ENCODE measurements around the gene FOXL3.

Gene FOXL3

DNA sequence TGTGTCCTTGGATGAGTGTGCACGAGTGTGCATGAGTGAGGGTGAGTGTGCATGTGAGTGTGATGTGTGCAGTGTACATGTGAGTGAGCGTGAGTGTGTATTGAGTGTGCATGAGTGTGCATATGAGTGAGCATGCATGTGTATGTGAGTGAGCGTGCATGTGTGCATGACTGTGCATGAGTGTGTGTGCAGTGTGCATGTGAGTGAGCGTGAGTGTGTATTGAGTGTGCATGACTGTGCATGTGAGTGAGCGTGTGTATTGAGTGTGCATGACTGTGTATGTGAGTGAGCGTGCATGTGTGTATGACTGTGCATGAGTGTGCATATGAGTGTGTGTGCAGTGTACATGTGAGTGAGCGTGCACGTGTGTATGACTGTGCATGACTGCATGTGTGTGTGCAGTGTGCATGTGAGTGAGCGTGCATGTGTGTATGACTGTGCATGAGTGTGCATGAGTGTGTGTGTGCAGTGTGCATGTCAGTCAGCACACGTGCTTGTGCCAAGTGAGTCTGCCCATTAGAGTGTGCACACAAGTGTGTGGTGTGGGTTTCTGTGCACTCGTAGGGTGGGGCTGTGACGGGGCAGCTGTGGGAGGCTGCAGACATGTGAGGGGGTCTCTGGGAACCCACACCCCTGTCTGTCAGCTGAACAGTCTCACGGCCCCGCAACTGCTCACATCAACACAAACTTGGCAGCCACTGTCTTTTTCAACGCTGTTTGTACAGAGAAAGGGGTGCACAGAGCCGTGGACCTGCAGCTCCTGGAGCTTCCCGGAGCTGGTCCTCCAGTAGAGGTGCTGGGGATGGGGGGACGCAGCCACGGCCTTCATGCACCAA, 14.8 kb downstream of the FOXL3 start:
- DNase-seq, result no peak

DNA sequence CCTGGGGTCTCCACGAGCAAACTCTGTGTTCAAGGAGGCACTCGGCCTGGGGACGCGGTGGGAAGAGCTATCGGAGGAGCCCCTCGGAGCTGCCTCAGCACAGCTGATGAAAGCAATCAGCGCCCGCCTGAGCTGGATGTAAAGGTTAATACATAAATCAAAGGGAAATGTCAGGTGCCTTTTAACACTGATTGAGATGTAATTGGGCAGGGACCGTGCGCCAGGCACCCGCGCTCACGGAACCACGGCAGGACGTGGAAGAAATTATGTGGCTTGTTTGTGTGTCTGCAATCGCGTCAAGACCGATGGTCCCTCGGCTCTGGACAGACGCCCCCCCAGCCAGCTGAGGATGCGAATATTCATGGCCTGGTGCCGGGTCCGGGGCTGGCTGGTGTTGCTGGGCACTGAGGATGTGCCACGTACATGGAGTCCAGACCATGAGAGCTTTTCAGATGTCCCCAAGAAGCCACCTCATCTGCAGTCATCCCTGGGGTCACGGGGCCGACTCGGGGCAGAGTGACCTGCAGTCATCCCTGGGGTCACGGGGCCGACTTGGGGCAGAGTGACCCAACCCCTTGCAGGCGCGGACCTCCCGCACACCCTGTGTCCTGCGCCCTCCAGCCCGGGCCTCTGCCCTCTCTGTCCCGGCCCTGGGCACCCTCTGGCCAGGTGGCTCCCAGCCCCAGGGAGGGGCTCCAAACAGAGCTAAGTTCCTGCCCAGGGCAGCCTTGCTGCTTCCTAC, 15.6 kb downstream of the FOXL3 start:
- no peak for DNase-seq

- no peak for DNase-seq
Observed at GRCh38 chr7:307970-308369, 18.0 kb downstream of the FOXL3 start.

DNA sequence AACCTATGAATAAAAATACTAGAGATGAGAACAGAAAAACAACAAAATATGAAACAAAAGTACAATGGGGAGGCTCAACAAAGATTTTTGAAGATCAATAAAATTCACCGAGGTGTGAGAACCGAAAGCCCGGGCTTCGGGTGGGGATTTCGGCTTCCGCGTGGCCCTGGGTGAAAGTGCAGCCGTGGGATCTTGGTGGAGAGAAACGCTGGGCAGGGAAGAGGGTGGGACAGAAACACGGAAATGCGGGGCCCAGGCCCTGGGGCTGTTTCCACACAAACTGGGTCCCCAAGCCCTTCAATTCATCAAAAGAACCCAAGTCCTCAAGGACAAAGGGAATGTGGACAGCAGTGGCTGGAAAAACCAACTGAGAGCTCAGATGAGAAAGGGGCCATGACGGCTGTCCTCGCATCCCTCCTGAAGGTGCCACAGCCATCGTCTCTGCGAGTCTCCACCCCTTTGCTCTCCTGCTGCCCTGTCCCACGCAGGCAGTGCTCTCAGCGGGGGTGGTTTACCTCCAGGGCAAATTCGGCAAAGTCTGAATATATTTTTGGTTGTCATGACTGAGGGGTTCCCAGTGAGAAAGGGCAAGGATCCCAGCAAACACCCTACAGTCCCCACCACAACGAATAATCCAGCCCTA, 19.7 kb downstream of the FOXL3 start:
- no peak for DNase-seq

DNA sequence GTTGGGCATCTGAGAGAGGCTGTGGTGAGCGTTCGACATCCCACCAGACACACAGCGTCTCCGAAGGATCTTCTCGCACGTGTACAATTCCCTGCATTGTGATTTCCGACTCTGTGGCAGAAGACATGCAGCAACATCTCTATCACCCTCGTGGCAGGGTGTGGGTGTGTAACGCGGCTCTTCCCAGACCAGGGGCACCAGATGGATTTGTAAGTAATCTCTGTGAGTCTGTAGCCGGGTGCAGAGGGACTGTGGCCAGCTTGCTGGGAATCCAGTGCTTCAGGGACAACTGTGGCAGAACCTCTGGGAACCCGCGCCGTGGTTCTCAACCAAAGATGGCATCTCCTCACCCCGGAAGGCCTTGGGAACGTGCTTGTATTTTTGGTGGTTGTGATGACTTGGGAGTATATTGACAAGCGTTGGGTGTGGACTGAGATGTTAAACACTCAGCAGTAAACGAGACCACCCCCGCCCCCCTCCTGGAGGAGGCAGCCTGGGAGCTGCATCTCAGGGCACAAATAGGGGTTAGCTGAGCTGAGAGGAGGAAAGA, 21.2 kb downstream of the FOXL3 start:
- no peak for DNase-seq

- no peak for DNase-seq
Observed at GRCh38 chr7:311796-312195, 21.8 kb downstream of the FOXL3 start.

DNA sequence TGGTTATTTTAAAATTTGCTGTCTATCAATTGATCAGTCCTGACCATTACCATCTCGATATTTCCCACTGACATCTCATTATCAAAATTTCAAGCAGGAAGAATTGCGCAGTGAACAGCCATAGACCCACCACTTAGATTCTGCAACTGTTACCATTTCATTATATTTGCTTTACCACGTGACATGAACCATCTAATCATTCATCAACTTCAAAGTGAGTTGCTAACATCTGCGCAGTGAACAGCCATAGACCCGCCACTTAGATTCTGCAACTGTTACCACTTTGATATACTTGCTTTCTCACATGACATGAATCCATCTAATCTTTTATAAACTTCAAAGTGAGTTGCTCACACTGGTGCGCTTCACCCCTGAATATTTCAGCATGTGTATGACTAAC, 22.5 kb downstream of the FOXL3 start:
- DNase-seq, result no peak

DNA sequence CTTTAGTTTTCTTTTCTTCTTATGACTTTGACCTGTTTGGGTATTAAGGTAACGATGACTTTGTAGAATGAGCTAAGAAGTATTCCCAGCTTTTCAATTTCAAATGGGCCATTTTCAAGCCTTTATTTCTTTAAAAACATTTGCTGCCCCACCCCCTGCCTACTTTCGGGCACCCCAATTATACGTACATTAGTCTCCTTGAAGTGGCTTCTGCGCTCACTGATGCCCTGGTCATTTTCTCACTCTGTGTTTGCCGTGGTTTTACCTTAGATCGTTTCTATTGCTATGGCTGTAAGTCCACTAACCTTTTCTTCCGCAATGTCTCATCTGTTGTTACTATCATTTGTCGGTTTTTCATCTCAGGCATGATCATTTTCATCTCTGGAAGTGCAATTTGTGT, 24.9 kb downstream of the FOXL3 start:
- no peak for DNase-seq

DNA sequence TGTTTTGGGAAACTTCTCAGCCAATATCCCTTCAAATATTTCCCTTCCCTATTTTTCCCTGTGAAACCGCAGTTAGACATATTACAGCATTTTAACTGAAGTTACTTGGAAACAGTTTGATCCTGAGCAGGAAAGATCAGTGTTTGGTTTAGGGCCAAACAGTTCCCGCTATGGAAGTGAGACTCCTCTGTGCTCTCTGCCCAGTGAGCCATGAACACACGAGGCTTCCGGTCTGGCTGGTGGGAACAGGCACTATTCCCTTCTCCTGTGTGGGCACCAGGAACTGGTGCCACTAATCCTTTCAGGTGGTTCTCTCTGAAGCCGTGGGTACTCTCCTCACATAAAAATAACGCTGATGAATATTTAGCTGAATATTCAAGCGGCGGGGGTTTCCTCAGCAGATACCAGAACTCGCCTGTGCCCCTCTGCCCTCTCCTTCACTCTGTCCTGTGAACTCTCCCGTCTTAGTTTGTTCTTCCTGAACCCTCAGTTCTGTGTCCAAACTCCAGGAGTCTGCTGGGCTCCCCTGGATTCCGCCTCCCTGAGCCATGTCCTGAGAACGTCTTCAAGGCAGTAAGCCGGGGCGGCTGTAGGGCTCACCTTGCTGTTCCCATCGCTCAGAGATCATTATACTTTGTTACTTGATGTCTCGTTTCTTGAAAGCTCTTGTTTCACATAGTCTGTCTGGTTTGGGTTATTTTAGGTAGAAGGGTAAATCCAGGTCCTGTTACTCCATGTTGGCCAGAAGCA, 25.7 kb downstream of the FOXL3 start:
- no peak for DNase-seq

DNA sequence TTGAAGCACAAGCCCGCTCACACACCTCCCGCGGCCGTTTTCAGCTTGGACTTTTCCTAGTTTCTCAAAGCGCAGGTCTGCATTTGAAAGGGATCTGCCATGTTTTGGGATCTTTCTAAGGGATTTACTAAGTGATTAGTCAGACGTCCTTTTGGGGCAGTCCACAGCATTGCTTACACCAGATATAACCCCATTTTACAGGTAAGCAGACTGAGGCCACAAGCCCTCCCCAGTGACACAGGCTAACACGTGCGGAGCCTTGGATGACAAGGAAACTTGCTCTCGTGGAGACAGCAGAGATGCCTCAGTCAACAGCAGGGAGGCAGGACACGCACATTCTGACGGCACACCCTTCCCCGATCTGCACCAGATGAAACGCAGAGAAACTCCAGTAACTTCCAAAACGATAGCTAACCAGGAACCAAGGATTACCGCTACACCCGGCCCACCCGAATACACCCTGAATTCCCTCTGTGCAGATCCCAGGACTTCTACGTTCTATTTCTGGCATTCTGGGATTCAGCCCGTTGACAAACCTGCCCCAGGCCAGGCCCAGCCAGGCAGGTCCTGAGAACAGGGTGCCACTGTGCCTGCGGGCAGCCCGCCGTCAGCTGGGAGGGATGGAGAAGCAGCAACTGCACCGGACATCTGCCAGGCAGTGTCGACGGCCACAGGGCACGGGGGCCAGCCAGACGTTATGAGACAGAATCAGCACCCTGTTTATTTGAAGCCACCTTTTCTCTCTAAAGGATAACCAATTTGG, 27.9 kb downstream of the FOXL3 start:
- DNase-seq, result no peak

DNA sequence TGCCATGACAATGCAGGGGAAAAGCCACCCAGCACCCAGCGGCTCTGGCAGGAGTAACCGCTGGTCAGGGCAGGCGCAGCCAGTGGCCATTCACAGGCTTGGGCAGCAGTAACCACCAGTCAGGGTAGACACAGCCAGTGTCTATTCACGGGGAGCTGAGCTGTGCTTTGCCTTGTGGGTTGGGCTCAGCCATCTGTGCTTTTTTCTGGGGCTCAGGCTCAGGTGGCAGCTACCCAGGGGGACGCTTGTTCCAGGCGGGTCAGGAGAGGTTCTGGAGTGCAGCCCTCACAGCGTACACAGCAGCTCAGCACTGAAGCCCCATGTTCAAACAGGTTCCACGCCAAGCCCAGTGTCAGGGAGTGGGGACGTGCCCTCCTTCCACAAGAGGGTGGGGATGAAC, 28.5 kb downstream of the FOXL3 start:
- DNase-seq, result no peak

- DNase-seq, result no peak
Observed at GRCh38 chr7:318878-319661, 29.1 kb downstream of the FOXL3 start.

DNA sequence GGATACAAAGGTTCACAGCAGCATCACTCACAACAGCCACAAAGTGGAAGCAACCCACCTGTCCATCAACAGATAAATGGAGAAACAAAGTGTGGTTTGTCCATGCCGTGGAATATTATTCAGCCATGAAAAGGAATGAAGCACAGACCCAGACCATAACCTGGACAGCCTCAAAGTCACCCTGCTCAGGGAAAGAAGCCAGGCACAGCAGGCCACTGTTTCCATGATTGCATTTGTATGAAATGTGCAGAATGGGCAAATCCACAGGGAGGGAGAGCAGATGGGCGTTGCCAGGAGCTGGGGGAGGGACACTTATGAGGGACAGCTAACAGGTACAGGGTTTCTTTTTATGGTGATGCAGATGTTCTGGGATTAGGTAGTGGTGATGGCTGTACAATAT, 30.3 kb downstream of the FOXL3 start:
- DNase-seq, result no peak

- peak; percentile 32 for DNase-seq
Observed at GRCh38 chr7:322111-322671, 32.2 kb downstream of the FOXL3 start.

GRCh38 chr7:322708-323111, 32.7 kb downstream of the FOXL3 start:
- no peak for DNase-seq

- no peak for DNase-seq
Observed at GRCh38 chr7:323410-323809, 33.4 kb downstream of the FOXL3 start.

DNA sequence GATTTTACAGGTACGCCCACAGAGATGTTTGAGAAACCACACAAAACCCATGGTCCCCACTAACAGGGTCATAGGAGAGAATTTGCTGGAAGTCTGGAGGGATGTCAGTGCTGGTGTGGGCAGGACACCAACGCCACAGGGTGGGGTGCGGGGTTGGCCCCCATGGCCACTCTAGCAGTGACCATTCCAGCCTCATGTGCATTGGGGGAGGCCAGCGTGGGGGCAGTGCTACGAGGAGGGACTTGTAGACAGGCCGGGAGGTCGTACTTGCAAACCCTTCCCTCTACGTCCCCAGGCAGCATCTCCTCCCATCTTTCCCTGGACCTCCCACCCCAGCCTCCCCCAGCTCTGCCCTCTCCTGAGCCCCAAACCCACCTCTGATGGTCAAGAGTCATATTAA, 34.0 kb downstream of the FOXL3 start:
- DNase-seq, result no peak

GRCh38 chr7:325051-325798, 35.3 kb downstream of the FOXL3 start:
- no peak for DNase-seq

DNA sequence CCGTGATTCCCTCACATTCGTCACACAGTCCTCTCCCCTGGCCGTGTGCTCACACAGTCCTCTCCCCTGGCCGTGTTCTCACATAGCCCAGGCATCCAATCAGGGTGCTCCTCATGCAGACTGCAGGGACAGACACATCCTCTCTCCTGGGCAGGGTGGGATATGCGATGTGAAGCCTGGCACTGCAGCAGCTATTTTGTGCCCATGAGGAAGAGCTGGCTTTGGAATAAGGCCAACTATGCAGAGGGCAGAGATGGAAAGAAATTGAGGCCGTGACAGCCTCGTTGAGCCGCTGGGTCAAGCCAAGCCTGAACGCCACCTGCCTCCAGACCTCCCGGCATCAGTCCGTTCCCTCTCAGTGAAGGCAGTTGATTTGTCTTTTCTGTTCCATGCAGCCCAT, 35.8 kb downstream of the FOXL3 start:
- no peak for DNase-seq

DNA sequence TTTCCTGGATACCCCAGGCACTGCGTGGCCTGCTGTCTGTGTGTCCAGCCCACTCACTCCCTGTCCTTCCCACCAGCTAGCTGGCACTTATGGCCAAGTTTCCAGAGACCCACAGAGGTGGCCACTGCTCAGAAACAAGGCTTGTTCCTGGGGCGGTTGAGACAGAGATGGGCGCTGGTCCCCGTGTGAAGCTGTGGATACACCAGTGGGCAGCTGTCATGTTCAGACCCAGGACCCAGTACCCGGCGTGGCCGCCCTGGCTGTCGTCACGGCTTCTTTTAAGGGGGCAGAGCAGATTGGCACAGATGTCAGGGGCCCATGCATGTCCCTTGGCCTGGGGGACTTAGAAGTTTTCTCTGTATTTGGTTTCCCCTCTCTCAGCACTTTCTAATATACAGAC, 36.3 kb downstream of the FOXL3 start:
- DNase-seq, result no peak

All from NCI-H2029 (cell line).